ENCODE measurements around the gene DNAAF1. TPM values are rescaled to one million over a fixed set of nuclear protein-coding genes. Genes with fewer than 3 reads are reported as not detected.
A peak's percentile ranks its signal among the peaks of the same experiment; 100 is the strongest.

DNAAF1 gene
- polyA plus RNA-seq, 1 donor (not counting 4 experiments of a cell fraction or from before 2014, with no cell fraction given), result 0.01 TPM

DNA sequence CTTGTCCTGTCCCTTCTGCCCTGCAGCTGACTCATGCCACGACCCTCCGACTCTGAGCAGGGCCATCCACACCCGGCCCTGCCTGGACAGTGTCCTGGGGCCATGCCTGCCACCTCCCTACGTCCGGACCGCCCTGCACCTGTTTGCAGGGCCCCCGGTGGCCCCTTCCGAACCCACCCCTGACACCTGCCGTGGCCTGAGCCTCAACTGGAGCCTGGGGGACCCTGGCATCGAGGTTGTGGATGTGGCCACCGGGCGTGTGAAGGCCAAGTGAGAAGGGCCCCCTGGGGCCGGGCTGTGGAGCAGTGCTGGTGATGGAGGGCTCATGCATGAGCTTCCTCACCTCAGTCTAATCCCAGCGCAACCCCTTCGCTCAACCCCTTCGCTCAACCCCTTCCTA is 51.0 kb downstream of the DNAAF1 start:
- Histone ChIP-seq H3K9me1 (ENCODE audit: control insufficient read depth, extremely low read depth, insufficient read depth, low read length) (no peaks in the 10 kb centered on the region), H3K79me2 (ENCODE audit: control insufficient read depth, insufficient read depth, low read length) (no peaks in the 10 kb centered on the region), H3K27ac (ENCODE audit: control insufficient read depth, insufficient read depth, low read length) (no peak overlapping the region), H3K27me3 (ENCODE audit: control insufficient read depth, extremely low read depth, insufficient read depth, low read length) (no peaks in the 10 kb centered on the region), H3K9me3 (ENCODE audit: control insufficient read depth, low read depth, low read length) (no peaks in the 10 kb centered on the region), H3K9ac (ENCODE audit: control insufficient read depth, extremely low read depth, insufficient read depth, low read length) (peak overlapping the region; percentile 65), H4K20me1 (ENCODE audit: control insufficient read depth, extremely low read depth, insufficient read depth, low read length) (no peaks in the 10 kb centered on the region), H3K4me3 (ENCODE audit: control insufficient read depth in 2 of 3, extremely low read depth in 1 of 3, insufficient read depth in 2 of 3, low read depth in 1 of 3, low read length in 3 of 3) (peak overlapping the region in 2 of 3 experiments; percentile 65 to 66), H2AFZ (ENCODE audit: control insufficient read depth, low read length) (peak overlapping the region; percentile 88), H3K4me1 (ENCODE audit: control insufficient read depth, extremely low read depth, insufficient read depth, low read length) (peaks cover 34% of the 10 kb centered on the region), H3K36me3 (ENCODE audit: control insufficient read depth in 2 of 2, extremely low read depth in 1 of 2, insufficient read depth in 2 of 2, low read length in 2 of 2) (no peaks in the 10 kb centered on the region), H3K4me2 (ENCODE audit: control insufficient read depth, extremely low read depth, insufficient read depth, low read depth, low read length) (peak overlapping the region; percentile 93)
- TF ChIP-seq EZH2 (IDR thresholded peaks at IDR 0.05; ENCODE audit: low read length), result no peak
- TF ChIP-seq, protein P1, sequence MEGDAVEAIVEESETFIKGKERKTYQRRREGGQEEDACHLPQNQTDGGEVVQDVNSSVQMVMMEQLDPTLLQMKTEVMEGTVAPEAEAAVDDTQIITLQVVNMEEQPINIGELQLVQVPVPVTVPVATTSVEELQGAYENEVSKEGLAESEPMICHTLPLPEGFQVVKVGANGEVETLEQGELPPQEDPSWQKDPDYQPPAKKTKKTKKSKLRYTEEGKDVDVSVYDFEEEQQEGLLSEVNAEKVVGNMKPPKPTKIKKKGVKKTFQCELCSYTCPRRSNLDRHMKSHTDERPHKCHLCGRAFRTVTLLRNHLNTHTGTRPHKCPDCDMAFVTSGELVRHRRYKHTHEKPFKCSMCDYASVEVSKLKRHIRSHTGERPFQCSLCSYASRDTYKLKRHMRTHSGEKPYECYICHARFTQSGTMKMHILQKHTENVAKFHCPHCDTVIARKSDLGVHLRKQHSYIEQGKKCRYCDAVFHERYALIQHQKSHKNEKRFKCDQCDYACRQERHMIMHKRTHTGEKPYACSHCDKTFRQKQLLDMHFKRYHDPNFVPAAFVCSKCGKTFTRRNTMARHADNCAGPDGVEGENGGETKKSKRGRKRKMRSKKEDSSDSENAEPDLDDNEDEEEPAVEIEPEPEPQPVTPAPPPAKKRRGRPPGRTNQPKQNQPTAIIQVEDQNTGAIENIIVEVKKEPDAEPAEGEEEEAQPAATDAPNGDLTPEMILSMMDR (optimal IDR thresholded peaks at IDR 0.05 in 1 of 3, IDR thresholded peaks at IDR 0.05 in 1 of 3, conservative IDR thresholded peaks at IDR 0.05 in 1 of 3; ENCODE audit: extremely low read depth in 1 of 3, insufficient read depth in 2 of 3, low read length in 3 of 3), result no peak
- DNase-seq (ENCODE audit: low read depth, low spot score), result no peak
- dilution Hi-C loops (cut with MboI; ENCODE audit: extremely low pct_ligation_motif_present, low sequenced_read_pairs), result no loop called here
- no peak for FAIRE-seq

DNA sequence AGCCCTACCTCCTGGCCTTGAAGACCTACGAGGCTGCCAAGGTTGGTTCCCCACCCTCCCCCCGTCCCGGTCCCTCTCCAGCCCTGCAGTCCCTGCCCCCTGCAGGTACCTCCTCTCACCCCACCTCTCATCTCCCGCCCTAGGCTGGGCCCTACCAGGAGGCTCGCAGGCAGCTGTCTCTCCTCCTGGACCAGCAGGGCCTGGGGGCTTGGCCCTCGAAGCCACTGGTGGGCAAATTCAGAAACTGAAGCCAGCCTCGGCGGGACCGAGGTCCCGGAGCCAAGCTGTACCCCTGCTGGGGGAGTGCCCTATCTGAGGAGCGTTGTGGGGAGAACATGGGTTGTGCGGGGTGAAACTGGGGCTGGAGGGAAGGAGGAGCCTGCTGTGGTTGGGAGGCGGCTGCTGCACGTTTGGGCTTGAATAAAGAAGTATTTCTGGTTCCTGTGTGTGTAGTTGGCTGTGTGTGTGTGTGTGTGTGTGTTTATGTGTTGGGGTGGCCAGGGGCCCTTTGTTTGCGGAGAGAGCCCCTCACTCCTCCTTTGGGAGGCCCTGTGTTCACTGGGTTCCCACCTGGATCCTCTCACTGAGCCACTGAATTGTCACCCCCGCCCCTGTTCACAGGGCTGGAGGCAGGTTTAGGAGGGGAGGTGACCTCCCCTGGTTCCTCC is 51.8 kb downstream of the DNAAF1 start:
- Histone ChIP-seq H3K4me1 (ENCODE audit: control insufficient read depth, extremely low read depth, insufficient read depth, low read length) (peaks cover 34% of the 10 kb centered on the region), H3K27ac (ENCODE audit: control insufficient read depth, insufficient read depth, low read length) (peak overlapping the region; percentile 64), H3K36me3 (ENCODE audit: control insufficient read depth in 2 of 2, extremely low read depth in 1 of 2, insufficient read depth in 2 of 2, low read length in 2 of 2) (no peaks in the 10 kb centered on the region), H2AFZ (ENCODE audit: control insufficient read depth, low read length) (peak overlapping the region; percentile 88), H3K79me2 (ENCODE audit: control insufficient read depth, insufficient read depth, low read length) (no peaks in the 10 kb centered on the region), H4K20me1 (ENCODE audit: control insufficient read depth, extremely low read depth, insufficient read depth, low read length) (no peaks in the 10 kb centered on the region), H3K27me3 (ENCODE audit: control insufficient read depth, extremely low read depth, insufficient read depth, low read length) (no peaks in the 10 kb centered on the region), H3K9ac (ENCODE audit: control insufficient read depth, extremely low read depth, insufficient read depth, low read length) (peak overlapping the region; percentile 65), H3K9me1 (ENCODE audit: control insufficient read depth, extremely low read depth, insufficient read depth, low read length) (no peaks in the 10 kb centered on the region), H3K9me3 (ENCODE audit: control insufficient read depth, low read depth, low read length) (no peaks in the 10 kb centered on the region), H3K4me3 (ENCODE audit: control insufficient read depth in 2 of 3, extremely low read depth in 1 of 3, insufficient read depth in 2 of 3, low read depth in 1 of 3, low read length in 3 of 3) (peak overlapping the region; percentile 16 to 66 (median 65)), H3K4me2 (ENCODE audit: control insufficient read depth, extremely low read depth, insufficient read depth, low read depth, low read length) (peak overlapping the region; percentile 93)
- no peak for DNase-seq (ENCODE audit: low read depth, low spot score)
- dilution Hi-C loops (cut with MboI; ENCODE audit: extremely low pct_ligation_motif_present, low sequenced_read_pairs), result no loop called here
- TF ChIP-seq EZH2 (IDR thresholded peaks at IDR 0.05; ENCODE audit: low read length), result no peak
- TF ChIP-seq, protein P1 (optimal IDR thresholded peaks at IDR 0.05 in 1 of 3, IDR thresholded peaks at IDR 0.05 in 1 of 3, conservative IDR thresholded peaks at IDR 0.05 in 1 of 3; ENCODE audit: extremely low read depth in 1 of 3, insufficient read depth in 2 of 3, low read length in 3 of 3), result no peak
- FAIRE-seq, result peak; percentile 88

All from keratinocyte (primary cell).